ENCODE results near the gene CPM.

CPM gene

DNA sequence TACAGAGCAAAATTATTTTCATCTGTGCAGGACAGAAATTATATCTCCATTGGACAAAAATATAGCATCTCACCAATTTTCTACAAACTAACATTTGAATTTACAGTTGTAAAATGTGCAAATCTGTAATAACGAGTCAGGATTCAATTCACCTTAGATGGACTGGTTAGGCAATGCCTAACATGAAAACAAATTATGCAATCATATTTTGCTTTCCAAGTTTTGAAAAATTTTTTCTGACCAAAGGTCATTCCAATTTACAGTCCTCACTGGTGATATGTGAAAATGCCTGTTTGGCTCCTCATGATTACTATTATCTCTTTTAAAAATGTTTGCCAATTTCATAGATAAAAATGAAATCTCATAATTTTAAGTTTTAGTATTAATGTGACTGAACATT lies 6.5 kb upstream of the CPM start:
- Mint-ChIP-seq H3K27me3 (ENCODE audit: low read depth) (peaks cover 10% of the 10 kb centered on the region), H3K4me3 (no peak overlapping the region), H3K4me1 (no peaks in the 10 kb centered on the region), H3K27ac (no peak overlapping the region), H3K9me3 (no peaks in the 10 kb centered on the region), H3K36me3 (ENCODE audit: low read depth) (no peaks in the 10 kb centered on the region)
- TF ChIP-seq, protein P1, sequence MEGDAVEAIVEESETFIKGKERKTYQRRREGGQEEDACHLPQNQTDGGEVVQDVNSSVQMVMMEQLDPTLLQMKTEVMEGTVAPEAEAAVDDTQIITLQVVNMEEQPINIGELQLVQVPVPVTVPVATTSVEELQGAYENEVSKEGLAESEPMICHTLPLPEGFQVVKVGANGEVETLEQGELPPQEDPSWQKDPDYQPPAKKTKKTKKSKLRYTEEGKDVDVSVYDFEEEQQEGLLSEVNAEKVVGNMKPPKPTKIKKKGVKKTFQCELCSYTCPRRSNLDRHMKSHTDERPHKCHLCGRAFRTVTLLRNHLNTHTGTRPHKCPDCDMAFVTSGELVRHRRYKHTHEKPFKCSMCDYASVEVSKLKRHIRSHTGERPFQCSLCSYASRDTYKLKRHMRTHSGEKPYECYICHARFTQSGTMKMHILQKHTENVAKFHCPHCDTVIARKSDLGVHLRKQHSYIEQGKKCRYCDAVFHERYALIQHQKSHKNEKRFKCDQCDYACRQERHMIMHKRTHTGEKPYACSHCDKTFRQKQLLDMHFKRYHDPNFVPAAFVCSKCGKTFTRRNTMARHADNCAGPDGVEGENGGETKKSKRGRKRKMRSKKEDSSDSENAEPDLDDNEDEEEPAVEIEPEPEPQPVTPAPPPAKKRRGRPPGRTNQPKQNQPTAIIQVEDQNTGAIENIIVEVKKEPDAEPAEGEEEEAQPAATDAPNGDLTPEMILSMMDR (IDR thresholded peaks at IDR 0.05; ENCODE audit: unreplicated experiment in 3 of 3): no peak

DNA sequence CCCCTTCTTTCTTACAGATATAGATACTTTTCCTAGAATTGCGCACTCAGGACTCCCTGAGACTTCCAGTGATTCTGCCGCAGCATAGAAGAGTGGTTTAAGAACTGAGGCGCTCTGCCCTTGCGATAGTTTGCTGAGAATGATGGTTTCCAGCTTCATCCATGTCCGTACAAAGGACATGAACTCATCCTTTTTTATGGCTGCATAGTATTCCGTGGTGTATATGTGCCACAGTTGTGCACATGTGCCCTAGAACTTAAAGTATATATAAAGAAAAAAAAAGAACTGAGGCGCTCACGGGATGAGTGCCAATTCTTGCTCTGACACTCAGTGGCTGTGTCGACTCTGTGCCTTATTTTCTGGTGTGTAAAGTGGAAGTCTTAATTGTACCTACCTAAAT lies 1.4 kb upstream of the CPM start:
- no peaks in the 10 kb centered on the region for H3K9me3 Mint-ChIP-seq
- H3K27ac Mint-ChIP-seq: no peak overlapping the region
- TF ChIP-seq, protein P1 (IDR thresholded peaks at IDR 0.05; ENCODE audit: unreplicated experiment in 3 of 3): no peak
- H3K4me3 Mint-ChIP-seq: peak overlapping the region in 1 of 3 experiments; percentile 73
- peaks cover 3% of the 10 kb centered on the region for H3K36me3 Mint-ChIP-seq (ENCODE audit: low read depth)
- H3K4me1 Mint-ChIP-seq: peaks cover 9% of the 10 kb centered on the region
- peaks cover 33% of the 10 kb centered on the region for H3K27me3 Mint-ChIP-seq (ENCODE audit: low read depth)

DNA sequence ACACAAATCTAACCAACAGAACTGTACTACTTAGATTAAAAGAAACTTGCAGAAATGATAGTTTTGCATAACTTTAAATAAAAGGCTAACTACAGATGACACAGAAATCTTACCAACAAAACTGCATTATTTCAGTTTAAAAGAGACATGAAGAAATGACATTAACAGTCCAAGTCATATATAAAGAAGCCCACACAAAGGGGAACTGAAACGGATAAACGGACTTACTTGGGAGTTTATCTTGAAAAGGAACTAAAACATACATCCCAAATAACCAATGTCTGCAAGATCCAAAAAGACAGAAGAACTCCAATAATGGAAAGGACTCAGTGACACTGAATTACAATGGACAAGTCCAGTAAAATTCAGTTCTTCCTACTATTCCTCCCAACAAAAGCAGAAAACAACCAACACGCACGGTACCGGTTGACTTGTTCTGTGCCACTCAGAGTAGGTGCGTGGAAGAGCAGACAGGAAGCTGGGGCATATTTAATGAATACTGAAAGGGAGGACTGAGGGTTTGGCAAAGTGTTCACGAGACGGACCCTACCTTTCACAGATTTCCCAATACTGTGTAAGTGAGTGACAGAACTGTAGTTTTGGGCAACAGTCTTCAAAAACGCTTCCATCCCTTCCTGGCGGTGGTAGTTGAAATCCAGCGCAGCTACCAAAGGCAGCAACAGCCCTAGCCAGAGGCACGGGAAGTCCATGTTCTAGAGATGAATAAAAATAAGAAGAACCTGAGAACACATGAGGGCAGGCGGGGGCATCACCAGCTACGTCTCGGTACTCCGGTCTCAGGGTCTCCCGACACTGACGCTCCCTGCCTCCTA lies 627 bp downstream of the CPM start:
- Mint-ChIP-seq H3K27ac (peak overlapping the region; percentile 16 to 53 (median 39)), H3K27me3 (ENCODE audit: low read depth) (peaks cover 33% of the 10 kb centered on the region), H3K4me1 (peaks cover 9% of the 10 kb centered on the region), H3K4me3 (peak overlapping the region; percentile 87 to 93 (median 90)), H3K9me3 (peaks cover 4% of the 10 kb centered on the region), H3K36me3 (ENCODE audit: low read depth) (peaks cover 6% of the 10 kb centered on the region)
- TF ChIP-seq, protein P1 (IDR thresholded peaks at IDR 0.05; ENCODE audit: unreplicated experiment in 3 of 3): no peak

DNA sequence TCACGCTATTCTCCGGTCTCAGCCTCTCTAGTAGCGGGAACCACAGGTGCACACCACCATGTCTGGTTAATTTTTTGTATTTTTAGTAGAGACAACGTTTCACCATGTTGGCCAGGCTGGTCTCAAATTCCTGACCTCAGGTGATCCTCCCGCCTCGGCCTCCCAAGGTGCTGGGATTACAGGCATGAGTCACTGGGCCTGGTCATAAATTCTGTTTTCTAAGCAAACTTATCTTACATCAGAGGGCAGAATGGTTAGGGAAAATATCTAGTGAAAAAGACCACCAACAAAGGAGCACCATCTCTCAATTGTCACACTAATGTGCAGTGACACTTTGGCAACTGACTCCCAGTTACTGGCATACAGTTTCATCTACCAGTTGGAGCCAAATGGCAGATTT lies 2.8 kb downstream of the CPM start:
- no peak overlapping the region for H3K4me3 Mint-ChIP-seq
- peaks cover 9% of the 10 kb centered on the region for H3K4me1 Mint-ChIP-seq
- H3K27ac Mint-ChIP-seq: no peak overlapping the region
- peaks cover 10% of the 10 kb centered on the region for H3K36me3 Mint-ChIP-seq (ENCODE audit: low read depth)
- H3K27me3 Mint-ChIP-seq (ENCODE audit: low read depth): peaks cover 25% of the 10 kb centered on the region
- peaks cover 4% of the 10 kb centered on the region for H3K9me3 Mint-ChIP-seq
- TF ChIP-seq, protein P1 (IDR thresholded peaks at IDR 0.05; ENCODE audit: unreplicated experiment in 3 of 3): no peak

DNA sequence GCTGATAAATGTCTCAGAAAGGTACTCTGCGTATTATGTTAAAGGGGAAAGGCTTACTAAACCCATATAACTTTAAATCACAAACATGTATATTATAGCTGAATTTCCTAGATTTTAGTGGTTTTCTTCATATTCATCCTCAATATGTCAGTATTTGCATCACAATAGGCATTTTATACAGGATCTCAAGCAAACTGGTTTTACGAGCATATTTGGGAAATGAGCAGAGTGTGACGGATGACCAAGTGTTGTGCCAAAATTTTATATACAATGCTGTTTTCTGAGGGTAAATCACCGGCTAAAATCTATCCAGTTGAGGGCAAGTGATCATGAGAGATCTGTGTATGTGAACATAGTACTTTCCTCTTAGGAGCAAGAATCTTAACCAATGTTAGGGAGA lies 8.4 kb downstream of the CPM start:
- H3K36me3 Mint-ChIP-seq (ENCODE audit: low read depth): peaks cover 15% of the 10 kb centered on the region
- peaks cover 4% of the 10 kb centered on the region for H3K9me3 Mint-ChIP-seq
- H3K4me1 Mint-ChIP-seq: no peaks in the 10 kb centered on the region
- TF ChIP-seq, protein P1 (IDR thresholded peaks at IDR 0.05; ENCODE audit: unreplicated experiment in 3 of 3): no peak
- no peak overlapping the region for H3K27ac Mint-ChIP-seq
- no peak overlapping the region for H3K4me3 Mint-ChIP-seq
- H3K27me3 Mint-ChIP-seq (ENCODE audit: low read depth): peaks cover 3% of the 10 kb centered on the region

Data from nephron (organoid).